Erythroblast (primary cell): ENCODE results near the gene CNTN6.

Experiments used
- GATA1 ChIP-seq: IDR thresholded peaks from 2 replicates; pipeline ENCODE4 v1.6.1; 2011; ENCODE audit warnings: low read depth, mild to moderate bottlenecking, control low read depth, low read length, moderate library complexity
- POLR2A ChIP-seq: IDR thresholded peaks from 2 replicates; pipeline ENCODE4 v1.6.1; 2011; ENCODE audit warnings: mild to moderate bottlenecking, low read length

DNA sequence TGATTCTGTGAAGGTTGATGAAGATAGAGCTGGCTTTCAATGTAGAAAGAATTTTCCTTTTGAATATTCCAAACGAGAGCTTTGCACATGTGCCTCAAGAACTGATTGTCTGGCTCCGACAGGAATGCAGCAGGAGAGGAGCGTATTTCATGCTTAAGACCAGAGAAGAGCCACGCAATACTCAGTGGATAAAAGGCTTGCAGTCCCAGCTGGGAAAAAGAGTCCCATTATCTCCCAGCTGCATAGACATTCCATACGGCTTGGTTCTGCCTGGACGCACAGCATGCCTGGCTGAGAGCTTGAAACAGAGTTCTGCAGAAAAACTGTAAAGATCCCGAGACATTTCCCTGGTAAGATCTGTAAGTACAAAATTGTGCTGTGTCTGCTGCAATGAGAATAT lies at the start of gene CNTN6:
- no peak for TF ChIP-seq POLR2A
- TF ChIP-seq GATA1: no peak
